Measurements from ENCODE around the gene KRTAP9-2.
"Not testable (repeated sequence)": the region's sequence is repeated elsewhere in the genome, so short reads cannot be mapped to it uniquely, and the experiment has no call there.

The KRTAP9-2 gene

GRCh38 chr17:41226598-41227095 is at the start of gene KRTAP9-2:
Gene KRTAP9-2, plus strand, starts transcription at chr17:41226648. Its CDS starts 7 bp downstream, at chr17:41226655.
- not testable (repeated sequence) for DNase-seq

- DNase-seq = no peak
Observed at GRCh38 chr17:41176744-41177387, 49.6 kb upstream of the KRTAP9-2 start.

- no peak for DNase-seq
Observed at GRCh38 chr17:41177727-41178271, 48.6 kb upstream of the KRTAP9-2 start, which contains the start of gene KRTAP4-2. Gene KRTAP4-2, minus strand, starts transcription at chr17:41178221. Its CDS starts 57 bp downstream, at chr17:41178164.

- DNase-seq = no peak
Observed at GRCh38 chr17:41178341-41178740, 48.1 kb upstream of the KRTAP9-2 start.

GRCh38 chr17:41178843-41179616 is 47.4 kb upstream of the KRTAP9-2 start:
- DNase-seq = no peak

GRCh38 chr17:41184480-41184961 is 41.9 kb upstream of the KRTAP9-2 start, which contains the start of gene KRTAP4-1:
Gene KRTAP4-1, minus strand, starts transcription at chr17:41184911. Its CDS starts 57 bp downstream, at chr17:41184854.
- no peak for DNase-seq

- DNase-seq = no peak
Observed at GRCh38 chr17:41185001-41185400, 41.4 kb upstream of the KRTAP9-2 start.

GRCh38 chr17:41186872-41187271 is 39.6 kb upstream of the KRTAP9-2 start:
- no peak for DNase-seq

- DNase-seq = not testable (repeated sequence)
Observed at GRCh38 chr17:41189837-41190318, 36.6 kb upstream of the KRTAP9-2 start, which contains the start of gene KRTAP9-1. Gene KRTAP9-1, plus strand, starts transcription at chr17:41189887. Its CDS starts 0 bp downstream, at chr17:41189887.

- no peak for DNase-seq
Observed at GRCh38 chr17:41190328-41190727, 36.1 kb upstream of the KRTAP9-2 start.

GRCh38 chr17:41196068-41196467 is 30.4 kb upstream of the KRTAP9-2 start:
- no peak for DNase-seq

GRCh38 chr17:41199421-41200078 is 26.9 kb upstream of the KRTAP9-2 start:
- DNase-seq = no peak

- DNase-seq = no peak
Observed at GRCh38 chr17:41211845-41212466, 14.5 kb upstream of the KRTAP9-2 start.

- DNase-seq = no peak
Observed at GRCh38 chr17:41212524-41213169, 13.8 kb upstream of the KRTAP9-2 start.

- no peak for DNase-seq
Observed at GRCh38 chr17:41215681-41216080, 10.8 kb upstream of the KRTAP9-2 start.

GRCh38 chr17:41223821-41224220 is 2.6 kb upstream of the KRTAP9-2 start:
- no peak for DNase-seq

GRCh38 chr17:41226051-41226450 is 397 bp upstream of the KRTAP9-2 start:
- DNase-seq = no peak

GRCh38 chr17:41230094-41230493 is 3.6 kb downstream of the KRTAP9-2 start:
- no peak for DNase-seq

GRCh38 chr17:41231731-41232130 is 5.3 kb downstream of the KRTAP9-2 start:
- no peak for DNase-seq

GRCh38 chr17:41232399-41233105 is 6.1 kb downstream of the KRTAP9-2 start, which contains the start of gene KRTAP9-3:
Gene KRTAP9-3, plus strand, starts transcription at chr17:41232449. Its CDS starts 53 bp downstream, at chr17:41232502.
- not testable (repeated sequence) for DNase-seq

GRCh38 chr17:41237116-41237515 is 10.7 kb downstream of the KRTAP9-2 start:
- not testable (repeated sequence) for DNase-seq

Data from bone marrow (tissue), 2 donors.